ENCODE measurements around the gene SFPQ.

DNA sequence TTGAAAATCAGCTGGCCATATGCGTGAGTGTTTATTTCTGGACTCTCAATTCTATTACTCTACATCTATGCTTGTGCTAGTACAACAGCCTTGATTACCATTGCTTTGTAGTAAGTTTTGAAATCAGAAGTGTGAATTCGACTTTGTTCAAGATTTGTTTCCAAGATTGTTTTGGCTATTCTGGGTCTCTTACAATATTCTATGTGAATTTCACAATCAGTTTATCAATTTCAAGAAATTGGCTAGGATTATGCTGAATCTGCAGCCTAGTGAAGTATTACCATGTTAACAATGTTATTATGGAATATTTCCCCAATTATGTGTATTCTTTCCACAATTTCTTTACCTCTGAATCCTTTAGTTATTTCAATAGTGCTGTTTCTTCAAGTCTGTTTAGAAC, 19.5 kb downstream of the SFPQ start:
- TF ChIP-seq ZFP36 (IDR thresholded peaks at IDR 0.05; ENCODE audit: borderline replicate concordance, partially characterized antibody) (no peak), HDAC2 (IDR thresholded peaks at IDR 0.05) (no peak), EP300 (IDR thresholded peaks at IDR 0.05) (no peak), RFX5 (IDR thresholded peaks at IDR 0.05) (no peak), POLR2A (IDR thresholded peaks at IDR 0.05; ENCODE audit: low read length) (no peak)
